Measurements from ENCODE around the gene C3orf22. TPM values are rescaled to one million over a fixed set of nuclear protein-coding genes. Genes with fewer than 3 reads are reported as not detected.

Gene C3orf22
- polyA plus RNA-seq, 1 donor (not counting 4 experiments of a cell fraction or from before 2014, with no cell fraction given): not detected

- Histone ChIP-seq H3K4me3 (ENCODE audit: control insufficient read depth in 2 of 3, extremely low read depth in 1 of 3, insufficient read depth in 2 of 3, low read depth in 1 of 3, low read length in 3 of 3) (no peak overlapping the region), H4K20me1 (ENCODE audit: control insufficient read depth, extremely low read depth, insufficient read depth, low read length) (no peaks in the 10 kb centered on the region), H3K27ac (ENCODE audit: control insufficient read depth, insufficient read depth, low read length) (no peak overlapping the region), H3K9me1 (ENCODE audit: control insufficient read depth, extremely low read depth, insufficient read depth, low read length) (no peaks in the 10 kb centered on the region), H3K9me3 (ENCODE audit: control insufficient read depth, low read depth, low read length) (no peaks in the 10 kb centered on the region), H2AFZ (ENCODE audit: control insufficient read depth, low read length) (no peak overlapping the region), H3K27me3 (ENCODE audit: control insufficient read depth, extremely low read depth, insufficient read depth, low read length) (no peaks in the 10 kb centered on the region), H3K36me3 (ENCODE audit: control insufficient read depth in 2 of 2, extremely low read depth in 1 of 2, insufficient read depth in 2 of 2, low read length in 2 of 2) (no peaks in the 10 kb centered on the region), H3K9ac (ENCODE audit: control insufficient read depth, extremely low read depth, insufficient read depth, low read length) (no peak overlapping the region), H3K4me1 (ENCODE audit: control insufficient read depth, extremely low read depth, insufficient read depth, low read length) (peaks cover 11% of the 10 kb centered on the region), H3K79me2 (ENCODE audit: control insufficient read depth, insufficient read depth, low read length) (no peaks in the 10 kb centered on the region), H3K4me2 (ENCODE audit: control insufficient read depth, extremely low read depth, insufficient read depth, low read depth, low read length) (no peak overlapping the region)
- dilution Hi-C loops (cut with MboI; ENCODE audit: extremely low pct_ligation_motif_present, low sequenced_read_pairs): no loop called here
- DNase-seq (ENCODE audit: low read depth, low spot score) (no peak), FAIRE-seq (no peak)
- TF ChIP-seq EZH2 (IDR thresholded peaks at IDR 0.05; ENCODE audit: low read length) (no peak), CTCF (optimal IDR thresholded peaks at IDR 0.05 in 1 of 3, IDR thresholded peaks at IDR 0.05 in 1 of 3, conservative IDR thresholded peaks at IDR 0.05 in 1 of 3; ENCODE audit: extremely low read depth in 1 of 3, insufficient read depth in 2 of 3, low read length in 3 of 3) (no peak)
Observed at GRCh38 chr3:126571078-126571477, 12.3 kb upstream of the C3orf22 start.

DNA sequence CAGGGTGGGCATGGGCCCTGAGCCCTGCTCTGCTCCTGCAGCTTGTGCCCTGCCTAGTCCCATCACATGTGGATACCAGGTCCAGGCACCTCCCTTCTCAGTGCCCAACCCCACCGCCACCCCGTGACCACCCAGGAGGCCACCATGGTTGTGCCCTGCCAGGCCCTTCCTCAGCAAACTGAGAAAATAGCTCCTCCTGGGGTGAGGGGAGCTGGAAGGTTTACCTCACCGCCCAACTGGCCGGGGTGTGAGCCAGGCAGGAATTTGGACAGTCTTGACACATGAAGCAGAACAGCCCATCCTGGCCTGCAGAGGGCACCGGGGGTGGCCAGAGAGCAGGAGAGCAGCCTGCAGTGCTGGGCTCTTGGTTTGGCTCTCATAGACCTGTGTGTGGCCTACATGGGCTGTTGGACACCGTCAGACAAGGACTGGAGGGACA is 11.4 kb upstream of the C3orf22 start:
- Histone ChIP-seq H3K9me1 (ENCODE audit: control insufficient read depth, extremely low read depth, insufficient read depth, low read length) (no peaks in the 10 kb centered on the region), H3K36me3 (ENCODE audit: control insufficient read depth in 2 of 2, extremely low read depth in 1 of 2, insufficient read depth in 2 of 2, low read length in 2 of 2) (no peaks in the 10 kb centered on the region), H2AFZ (ENCODE audit: control insufficient read depth, low read length) (no peak overlapping the region), H3K9me3 (ENCODE audit: control insufficient read depth, low read depth, low read length) (no peaks in the 10 kb centered on the region), H3K27ac (ENCODE audit: control insufficient read depth, insufficient read depth, low read length) (no peak overlapping the region), H3K4me2 (ENCODE audit: control insufficient read depth, extremely low read depth, insufficient read depth, low read depth, low read length) (no peak overlapping the region), H3K27me3 (ENCODE audit: control insufficient read depth, extremely low read depth, insufficient read depth, low read length) (no peaks in the 10 kb centered on the region), H3K9ac (ENCODE audit: control insufficient read depth, extremely low read depth, insufficient read depth, low read length) (no peak overlapping the region), H4K20me1 (ENCODE audit: control insufficient read depth, extremely low read depth, insufficient read depth, low read length) (no peaks in the 10 kb centered on the region), H3K4me1 (ENCODE audit: control insufficient read depth, extremely low read depth, insufficient read depth, low read length) (peaks cover 11% of the 10 kb centered on the region), H3K4me3 (ENCODE audit: control insufficient read depth in 2 of 3, extremely low read depth in 1 of 3, insufficient read depth in 2 of 3, low read depth in 1 of 3, low read length in 3 of 3) (no peak overlapping the region), H3K79me2 (ENCODE audit: control insufficient read depth, insufficient read depth, low read length) (no peaks in the 10 kb centered on the region)
- peak in 1 of 3 experiments; percentile 21 for TF ChIP-seq CTCF (optimal IDR thresholded peaks at IDR 0.05 in 1 of 3, IDR thresholded peaks at IDR 0.05 in 1 of 3, conservative IDR thresholded peaks at IDR 0.05 in 1 of 3; ENCODE audit: extremely low read depth in 1 of 3, insufficient read depth in 2 of 3, low read length in 3 of 3)
- no peak for TF ChIP-seq EZH2 (IDR thresholded peaks at IDR 0.05; ENCODE audit: low read length)
- FAIRE-seq (no peak), DNase-seq (ENCODE audit: low read depth, low spot score) (no peak)
- dilution Hi-C loops (cut with MboI; ENCODE audit: extremely low pct_ligation_motif_present, low sequenced_read_pairs): no loop called here
